ENCODE measurements around the gene FLRT1.

DNA sequence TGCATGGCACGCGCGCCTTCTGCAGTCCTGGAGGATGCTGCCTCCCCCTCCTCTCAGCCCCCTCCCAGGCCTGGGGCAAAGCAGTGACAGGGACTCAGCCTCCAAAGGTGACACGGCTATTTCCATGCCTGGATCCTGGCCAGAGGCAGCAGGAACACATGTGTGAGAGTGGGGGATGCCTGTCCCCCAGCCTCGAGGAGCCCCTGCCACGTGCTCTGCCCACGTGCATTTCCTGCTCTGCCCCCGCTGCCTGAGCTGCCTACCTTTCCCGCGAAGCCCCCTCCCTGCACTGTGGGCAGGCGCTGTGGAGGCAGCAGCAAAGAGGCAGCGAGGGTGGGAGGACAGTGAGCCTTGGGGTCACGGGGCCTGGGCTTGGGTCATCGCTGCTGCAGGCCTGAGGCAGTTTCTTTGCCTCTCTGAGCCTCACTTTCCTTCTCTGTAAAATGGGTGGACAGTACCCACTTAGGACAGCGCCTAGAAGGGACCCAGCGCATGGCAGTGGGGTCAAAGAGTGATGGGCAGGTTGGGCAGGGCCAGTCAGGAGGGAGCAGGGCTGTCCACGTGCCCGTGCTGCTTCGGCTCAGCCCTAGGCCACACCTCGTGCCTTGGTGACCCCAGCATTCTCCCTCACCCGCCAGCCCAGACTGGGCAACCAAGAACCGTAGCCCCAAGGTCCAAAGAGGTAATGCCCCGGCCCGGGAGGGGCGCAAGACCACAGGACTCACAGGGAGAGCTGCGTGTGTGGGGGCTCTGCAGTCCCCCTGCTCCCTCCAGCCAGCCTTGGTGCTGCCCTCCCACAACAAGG is 48.6 kb downstream of the FLRT1 start:
- TF ChIP-seq, protein P1, sequence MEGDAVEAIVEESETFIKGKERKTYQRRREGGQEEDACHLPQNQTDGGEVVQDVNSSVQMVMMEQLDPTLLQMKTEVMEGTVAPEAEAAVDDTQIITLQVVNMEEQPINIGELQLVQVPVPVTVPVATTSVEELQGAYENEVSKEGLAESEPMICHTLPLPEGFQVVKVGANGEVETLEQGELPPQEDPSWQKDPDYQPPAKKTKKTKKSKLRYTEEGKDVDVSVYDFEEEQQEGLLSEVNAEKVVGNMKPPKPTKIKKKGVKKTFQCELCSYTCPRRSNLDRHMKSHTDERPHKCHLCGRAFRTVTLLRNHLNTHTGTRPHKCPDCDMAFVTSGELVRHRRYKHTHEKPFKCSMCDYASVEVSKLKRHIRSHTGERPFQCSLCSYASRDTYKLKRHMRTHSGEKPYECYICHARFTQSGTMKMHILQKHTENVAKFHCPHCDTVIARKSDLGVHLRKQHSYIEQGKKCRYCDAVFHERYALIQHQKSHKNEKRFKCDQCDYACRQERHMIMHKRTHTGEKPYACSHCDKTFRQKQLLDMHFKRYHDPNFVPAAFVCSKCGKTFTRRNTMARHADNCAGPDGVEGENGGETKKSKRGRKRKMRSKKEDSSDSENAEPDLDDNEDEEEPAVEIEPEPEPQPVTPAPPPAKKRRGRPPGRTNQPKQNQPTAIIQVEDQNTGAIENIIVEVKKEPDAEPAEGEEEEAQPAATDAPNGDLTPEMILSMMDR (IDR thresholded peaks at IDR 0.05): no peak
- no peak for TF ChIP-seq RCOR1 (IDR thresholded peaks at IDR 0.05; ENCODE audit: low read depth, low read length)
- TF ChIP-seq SMC3 (IDR thresholded peaks at IDR 0.05): no peak
- TF ChIP-seq EP300 (IDR thresholded peaks at IDR 0.05): no peak
- no peak for TF ChIP-seq POLR2A (IDR thresholded peaks at IDR 0.05; ENCODE audit: low read length)
- TF ChIP-seq JUN (IDR thresholded peaks at IDR 0.05): no peak
- TF ChIP-seq TP53 (CRISPR knock-in tag; IDR thresholded peaks at IDR 0.05): no peak
- TF ChIP-seq RAD21 (conservative IDR thresholded peaks at IDR 0.05 in 1 of 2, IDR thresholded peaks at IDR 0.05 in 1 of 2): no peak
- TF ChIP-seq, protein P2, sequence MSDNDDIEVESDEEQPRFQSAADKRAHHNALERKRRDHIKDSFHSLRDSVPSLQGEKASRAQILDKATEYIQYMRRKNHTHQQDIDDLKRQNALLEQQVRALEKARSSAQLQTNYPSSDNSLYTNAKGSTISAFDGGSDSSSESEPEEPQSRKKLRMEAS (IDR thresholded peaks at IDR 0.05): no peak
- no peak for TF ChIP-seq NPAS2 (CRISPR knock-in tag; IDR thresholded peaks at IDR 0.05; ENCODE audit: borderline replicate concordance)
- TF ChIP-seq HOXA7 (CRISPR knock-in tag; IDR thresholded peaks at IDR 0.05): no peak
- TF ChIP-seq ZC3H11A (IDR thresholded peaks at IDR 0.05): no peak

Data from A549 (cell line).